ENCODE measurements around the gene PRDX6.

The PRDX6 gene

DNA sequence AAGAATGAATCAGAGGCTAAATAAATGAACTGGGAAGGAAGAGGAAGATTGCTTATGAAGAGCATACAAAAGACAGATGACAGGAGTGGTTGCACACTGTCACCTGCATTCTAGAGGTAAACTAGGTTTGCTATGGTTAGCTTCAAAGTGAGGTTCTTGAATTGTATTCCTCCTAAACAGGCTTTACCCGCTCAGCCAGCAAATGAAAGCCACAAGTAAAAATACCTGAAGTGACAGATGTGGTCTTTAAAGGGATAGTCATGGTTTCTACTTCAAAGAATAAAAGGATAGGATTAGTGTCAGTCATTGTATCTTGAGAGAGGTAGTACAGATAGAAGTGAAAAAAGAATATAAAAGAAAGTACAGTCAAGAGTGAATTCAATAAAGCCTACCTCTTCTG, 32.4 kb upstream of the PRDX6 start:
- Histone ChIP-seq H3K4me1 (no peaks in the 10 kb centered on the region), H3K4me3 (no peak overlapping the region), H3K36me3 (peaks cover 0 to 8% (median 5%) of the 10 kb centered on the region in 3 donors), H3K27ac (no peak overlapping the region), H3K27me3 (no peaks in the 10 kb centered on the region), H3K9me3 (peaks cover 0 to 6% (median 0%) of the 10 kb centered on the region in 3 donors)
- DNase-seq, result no peak
- TF ChIP-seq, protein P1, sequence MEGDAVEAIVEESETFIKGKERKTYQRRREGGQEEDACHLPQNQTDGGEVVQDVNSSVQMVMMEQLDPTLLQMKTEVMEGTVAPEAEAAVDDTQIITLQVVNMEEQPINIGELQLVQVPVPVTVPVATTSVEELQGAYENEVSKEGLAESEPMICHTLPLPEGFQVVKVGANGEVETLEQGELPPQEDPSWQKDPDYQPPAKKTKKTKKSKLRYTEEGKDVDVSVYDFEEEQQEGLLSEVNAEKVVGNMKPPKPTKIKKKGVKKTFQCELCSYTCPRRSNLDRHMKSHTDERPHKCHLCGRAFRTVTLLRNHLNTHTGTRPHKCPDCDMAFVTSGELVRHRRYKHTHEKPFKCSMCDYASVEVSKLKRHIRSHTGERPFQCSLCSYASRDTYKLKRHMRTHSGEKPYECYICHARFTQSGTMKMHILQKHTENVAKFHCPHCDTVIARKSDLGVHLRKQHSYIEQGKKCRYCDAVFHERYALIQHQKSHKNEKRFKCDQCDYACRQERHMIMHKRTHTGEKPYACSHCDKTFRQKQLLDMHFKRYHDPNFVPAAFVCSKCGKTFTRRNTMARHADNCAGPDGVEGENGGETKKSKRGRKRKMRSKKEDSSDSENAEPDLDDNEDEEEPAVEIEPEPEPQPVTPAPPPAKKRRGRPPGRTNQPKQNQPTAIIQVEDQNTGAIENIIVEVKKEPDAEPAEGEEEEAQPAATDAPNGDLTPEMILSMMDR (IDR thresholded peaks at IDR 0.05), result no peak
- intact Hi-C loops (cut with DNase I; ENCODE audit: low total_unique reads), result no loop called here

DNA sequence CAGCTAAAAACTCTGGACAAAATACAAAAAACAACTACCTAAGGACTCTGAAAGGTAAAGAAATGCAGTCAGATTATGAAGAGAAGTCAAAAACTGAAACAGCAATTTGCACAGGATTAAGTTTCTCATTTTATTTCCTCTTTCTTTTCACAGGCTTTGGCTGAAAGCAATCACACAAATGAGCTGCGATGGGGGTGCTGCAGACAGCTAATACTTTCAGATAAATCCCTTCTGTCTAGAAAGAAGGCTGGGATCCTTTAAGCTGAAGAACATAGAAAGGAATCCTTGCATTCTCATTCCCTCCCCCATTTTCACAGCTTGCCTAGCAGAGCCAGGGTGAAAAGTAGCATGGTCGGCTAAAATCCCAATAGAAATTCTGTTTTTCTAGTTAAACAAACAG, 32.0 kb upstream of the PRDX6 start:
- H3K27ac ChIP-seq, result no peak overlapping the region
- intact Hi-C loops (cut with DNase I; ENCODE audit: low total_unique reads), result no loop called here

DNA sequence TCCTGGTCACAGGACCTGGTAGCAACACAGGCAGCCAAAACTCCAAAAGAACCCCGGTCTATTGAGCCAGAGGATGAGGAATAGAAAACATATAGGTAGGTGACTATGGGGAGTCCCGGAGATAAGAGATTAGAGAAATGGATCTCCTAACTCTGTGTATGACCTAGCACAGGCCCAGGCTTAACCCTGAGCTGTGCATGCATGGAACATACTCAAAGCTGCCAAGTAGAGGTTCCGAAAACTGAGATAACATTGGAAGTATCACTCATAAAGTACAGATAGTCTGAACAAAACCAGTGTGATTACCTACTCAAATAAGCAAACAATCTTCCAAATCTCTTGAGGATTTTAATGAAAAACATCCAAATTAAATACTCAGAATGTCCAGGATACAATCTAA, 31.5 kb upstream of the PRDX6 start:
- peaks cover 0 to 6% (median 0%) of the 10 kb centered on the region in 3 donors for H3K9me3 ChIP-seq
- H3K27me3 ChIP-seq, result no peaks in the 10 kb centered on the region
- TF ChIP-seq, protein P1 (IDR thresholded peaks at IDR 0.05), result no peak
- peaks cover 0 to 8% (median 5%) of the 10 kb centered on the region in 3 donors for H3K36me3 ChIP-seq
- DNase-seq, result no peak
- H3K4me1 ChIP-seq, result no peaks in the 10 kb centered on the region
- no peak overlapping the region for H3K27ac ChIP-seq
- no peak overlapping the region for H3K4me3 ChIP-seq
- intact Hi-C loops (cut with DNase I; ENCODE audit: low total_unique reads), result no loop called here

More for the DNA sequence above, 32.0 kb upstream of the PRDX6 start:
- Histone ChIP-seq H3K36me3 (peaks cover 0 to 8% (median 5%) of the 10 kb centered on the region in 3 donors), H3K4me3 (no peak overlapping the region), H3K9me3 (peaks cover 0 to 6% (median 0%) of the 10 kb centered on the region in 3 donors), H3K4me1 (no peaks in the 10 kb centered on the region), H3K27me3 (no peaks in the 10 kb centered on the region)
- no peak for DNase-seq
- TF ChIP-seq, protein P1 (IDR thresholded peaks at IDR 0.05), result no peak

DNA sequence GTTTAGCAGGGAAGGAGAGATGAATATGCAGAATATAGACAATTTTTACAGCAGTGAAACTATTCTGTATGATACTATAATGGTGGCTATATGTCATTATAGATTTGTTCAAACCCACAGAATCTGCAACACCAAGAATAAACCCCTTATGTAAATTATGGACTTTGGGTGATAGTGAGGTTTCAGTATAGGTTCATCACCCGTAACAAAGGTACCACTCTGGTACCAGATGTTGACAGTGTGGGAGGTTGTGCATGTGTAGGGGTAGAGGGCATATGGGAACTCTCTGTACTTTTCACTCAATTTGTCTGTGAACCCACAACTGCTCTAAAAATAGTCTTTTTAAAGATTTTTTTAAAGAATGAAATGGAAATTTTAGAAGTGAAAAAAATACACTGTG, 29.9 kb upstream of the PRDX6 start:
- H3K36me3 ChIP-seq, result peaks cover 0 to 5% (median 0%) of the 10 kb centered on the region in 3 donors
- H3K4me3 ChIP-seq, result no peak overlapping the region
- TF ChIP-seq, protein P1 (IDR thresholded peaks at IDR 0.05), result no peak

DNA sequence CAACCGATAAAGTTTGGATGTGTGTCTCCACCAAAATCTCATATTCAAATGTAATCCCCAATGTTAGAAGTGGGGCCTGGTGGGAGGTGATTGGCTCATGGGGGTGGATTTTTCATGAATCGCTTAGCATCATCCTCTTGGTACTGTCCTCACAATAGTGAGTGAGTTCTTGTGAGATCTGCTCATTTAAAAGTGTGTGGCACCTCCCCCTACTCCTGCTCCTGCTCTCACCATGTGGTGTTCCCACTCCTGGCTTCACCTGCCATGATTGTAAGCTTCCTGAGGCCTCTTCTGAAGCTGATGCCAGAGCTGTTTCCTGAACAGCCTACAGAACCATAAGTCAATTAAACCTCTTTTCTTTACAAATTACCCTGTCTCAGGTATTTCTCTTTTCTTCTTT, 28.2 kb upstream of the PRDX6 start:
- H3K4me3 ChIP-seq, result no peak overlapping the region
- no peak for DNase-seq
- TF ChIP-seq, protein P1 (IDR thresholded peaks at IDR 0.05), result no peak
- peaks cover 0 to 5% (median 0%) of the 10 kb centered on the region in 3 donors for H3K36me3 ChIP-seq
- H3K4me1 ChIP-seq, result peaks cover 0 to 7% (median 0%) of the 10 kb centered on the region in 4 donors
- intact Hi-C loops (cut with DNase I; ENCODE audit: low total_unique reads), result no loop called here
- H3K9me3 ChIP-seq, result peaks cover 0 to 6% (median 0%) of the 10 kb centered on the region in 3 donors
- no peak overlapping the region for H3K27ac ChIP-seq
- H3K27me3 ChIP-seq, result no peaks in the 10 kb centered on the region

More for the DNA sequence above, 29.9 kb upstream of the PRDX6 start:
- H3K27ac ChIP-seq, result no peak overlapping the region
- intact Hi-C loops (cut with DNase I; ENCODE audit: low total_unique reads), result no loop called here
- H3K4me1 ChIP-seq, result peaks cover 0 to 6% (median 0%) of the 10 kb centered on the region in 4 donors
- no peak for DNase-seq
- no peaks in the 10 kb centered on the region for H3K27me3 ChIP-seq
- H3K9me3 ChIP-seq, result peaks cover 0 to 6% (median 0%) of the 10 kb centered on the region in 3 donors

DNA sequence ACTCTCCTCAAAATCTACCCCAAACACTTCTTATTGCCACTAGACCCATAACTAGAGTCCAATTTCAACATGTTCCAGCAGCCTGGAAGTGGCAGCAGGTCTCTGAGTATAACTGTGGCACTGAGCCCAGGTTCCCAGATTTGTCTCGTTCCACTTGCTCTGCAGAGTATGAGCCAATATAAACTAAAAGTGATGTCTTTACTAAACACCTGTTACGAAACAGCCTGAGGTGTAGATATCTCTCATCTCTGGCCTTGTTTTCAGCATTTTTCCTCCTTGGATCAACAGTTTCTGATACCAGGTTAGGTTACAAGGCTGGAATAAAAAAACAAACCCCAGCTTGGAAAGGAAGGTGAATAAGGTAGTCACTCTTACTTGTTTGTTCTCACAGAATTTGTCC, 25.2 kb upstream of the PRDX6 start:
- Histone ChIP-seq H3K27ac (no peak overlapping the region), H3K4me1 (peaks cover 0 to 7% (median 0%) of the 10 kb centered on the region in 4 donors), H3K27me3 (no peaks in the 10 kb centered on the region), H3K36me3 (no peaks in the 10 kb centered on the region), H3K4me3 (no peak overlapping the region), H3K9me3 (no peaks in the 10 kb centered on the region)
- TF ChIP-seq, protein P1 (IDR thresholded peaks at IDR 0.05), result no peak
- intact Hi-C loops (cut with DNase I; ENCODE audit: low total_unique reads), result no loop called here
- DNase-seq, result no peak

Data from tibial artery (tissue), 4 donors.